Calu3 (cell line): ENCODE data around the gene ATP9A. TPM values are rescaled to one million over a fixed set of nuclear protein-coding genes. Genes with fewer than 3 reads are reported as not detected.

Source experiments
- BruUV-seq: library from RNA; stranded (reverse); fragments of 400-500 nt; replicated peaks from 2 replicates; lab custom pipeline; 2021; lab: Mats Ljungman, UMichigan
- CTCF ChIA-PET: fragments of 300-600 bp; sonication (Branson Sonifier 250); formaldehyde crosslinking; loops from one replicate; lab custom pipeline; 2022; ENCODE audit warnings: antibody characterized with exemption; lab: Charles Lee
- DNase-seq: peaks from one replicate; pipeline ENCODE4 v3.0.0; 2022
- H3K27ac Mint-ChIP-seq: one replicate; pipeline ENCODE4 v1.8.0; 2022; ENCODE audit warnings: mixed read lengths; ENCODE audit not compliant: unreplicated experiment
- H3K27me3 Mint-ChIP-seq: one replicate; pipeline ENCODE4 v1.8.0; 2022; ENCODE audit warnings: mixed read lengths; ENCODE audit not compliant: unreplicated experiment
- H3K36me3 Mint-ChIP-seq: one replicate; pipeline ENCODE4 v1.8.0; 2022; ENCODE audit warnings: mild to moderate bottlenecking, moderate library complexity, mixed read lengths; ENCODE audit not compliant: insufficient read depth, unreplicated experiment
- H3K4me1 Mint-ChIP-seq: one replicate; pipeline ENCODE4 v1.8.0; 2022; ENCODE audit warnings: mild to moderate bottlenecking, low read depth, mixed read lengths; ENCODE audit not compliant: unreplicated experiment
- H3K4me3 Mint-ChIP-seq: one replicate; pipeline ENCODE4 v1.8.0; 2022; ENCODE audit warnings: mild to moderate bottlenecking, low read depth, moderate library complexity, mixed read lengths; ENCODE audit not compliant: unreplicated experiment
- H3K9me3 Mint-ChIP-seq: one replicate; pipeline ENCODE4 v1.8.0; 2022; ENCODE audit warnings: low read depth, mixed read lengths; ENCODE audit not compliant: unreplicated experiment
- intact Hi-C: fragments of 100-400 bp; cut with micrococcal nuclease; formaldehyde crosslinking; loops from one replicate; pipeline ENCODE4 v1.10.0; 2022; ENCODE audit not compliant: unreplicated experiment
- total RNA-seq: library from RNA; stranded (reverse); gene quantifications from 2 replicates; pipeline ENCODE4 v1.2.3, GENCODE V29; 2022
- TF ChIP-seq, protein P1 (sequence below): fragments of 200-600 bp; IDR thresholded peaks from one replicate; pipeline ENCODE4 v1.8.0; 2022; ENCODE audit warnings: antibody characterized with exemption; ENCODE audit not compliant: unreplicated experiment

ATP9A gene
- total RNA-seq, 1 experiment from 2014 or later: 98.5 TPM

GRCh38 chr20:51720854-51721253 is 47.3 kb downstream of the ATP9A start:
- H3K4me1 Mint-ChIP-seq: peaks cover 15% of the 10 kb centered on the region

DNA sequence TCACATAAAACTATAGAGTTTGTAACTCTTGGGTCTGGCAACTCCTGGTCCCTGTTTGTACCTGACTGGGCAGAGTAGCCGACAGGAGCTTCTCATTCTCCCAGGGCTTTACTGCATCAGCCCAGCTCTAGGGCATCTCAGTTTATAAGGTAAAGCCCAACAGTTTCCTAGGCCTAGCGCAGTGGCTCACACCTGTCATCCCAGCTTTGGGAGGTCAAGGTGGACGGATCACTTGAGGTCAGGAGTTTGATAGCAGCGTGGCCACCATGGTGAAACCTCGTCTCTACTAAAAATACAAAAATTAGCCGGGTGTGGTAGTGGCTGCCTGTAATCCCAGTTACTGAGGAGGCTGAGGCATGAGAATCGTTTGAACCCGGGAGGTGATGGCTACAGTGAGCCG is 47.8 kb downstream of the ATP9A start:
- Mint-ChIP-seq H3K36me3 (peaks cover 25% of the 10 kb centered on the region), H3K9me3 (no peaks in the 10 kb centered on the region), H3K4me3 (no peak overlapping the region), H3K27me3 (no peaks in the 10 kb centered on the region), H3K27ac (no peak overlapping the region), H3K4me1 (peaks cover 15% of the 10 kb centered on the region)
- CTCF ChIA-PET: no interaction called here
- no peak for DNase-seq
- intact Hi-C loops: no loop called here
- TF ChIP-seq, protein P1, sequence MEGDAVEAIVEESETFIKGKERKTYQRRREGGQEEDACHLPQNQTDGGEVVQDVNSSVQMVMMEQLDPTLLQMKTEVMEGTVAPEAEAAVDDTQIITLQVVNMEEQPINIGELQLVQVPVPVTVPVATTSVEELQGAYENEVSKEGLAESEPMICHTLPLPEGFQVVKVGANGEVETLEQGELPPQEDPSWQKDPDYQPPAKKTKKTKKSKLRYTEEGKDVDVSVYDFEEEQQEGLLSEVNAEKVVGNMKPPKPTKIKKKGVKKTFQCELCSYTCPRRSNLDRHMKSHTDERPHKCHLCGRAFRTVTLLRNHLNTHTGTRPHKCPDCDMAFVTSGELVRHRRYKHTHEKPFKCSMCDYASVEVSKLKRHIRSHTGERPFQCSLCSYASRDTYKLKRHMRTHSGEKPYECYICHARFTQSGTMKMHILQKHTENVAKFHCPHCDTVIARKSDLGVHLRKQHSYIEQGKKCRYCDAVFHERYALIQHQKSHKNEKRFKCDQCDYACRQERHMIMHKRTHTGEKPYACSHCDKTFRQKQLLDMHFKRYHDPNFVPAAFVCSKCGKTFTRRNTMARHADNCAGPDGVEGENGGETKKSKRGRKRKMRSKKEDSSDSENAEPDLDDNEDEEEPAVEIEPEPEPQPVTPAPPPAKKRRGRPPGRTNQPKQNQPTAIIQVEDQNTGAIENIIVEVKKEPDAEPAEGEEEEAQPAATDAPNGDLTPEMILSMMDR: no peak
- no TSS peak for BruUV-seq

More at GRCh38 chr20:51720854-51721253, 47.3 kb downstream of the ATP9A start:
- no peak for DNase-seq
- H3K27ac Mint-ChIP-seq: no peak overlapping the region
- TF ChIP-seq, protein P1: no peak
- H3K4me3 Mint-ChIP-seq: no peak overlapping the region
- H3K27me3 Mint-ChIP-seq: no peaks in the 10 kb centered on the region
- intact Hi-C loops: no loop called here
- BruUV-seq: no TSS peak
- H3K36me3 Mint-ChIP-seq: peaks cover 29% of the 10 kb centered on the region
- H3K9me3 Mint-ChIP-seq: no peaks in the 10 kb centered on the region
- CTCF ChIA-PET: interaction anchor here (1.2 kb wide), 1 partner anchor 29 kb away, joined by 3 read pairs; no protein-coding TSS in a partner anchor

DNA sequence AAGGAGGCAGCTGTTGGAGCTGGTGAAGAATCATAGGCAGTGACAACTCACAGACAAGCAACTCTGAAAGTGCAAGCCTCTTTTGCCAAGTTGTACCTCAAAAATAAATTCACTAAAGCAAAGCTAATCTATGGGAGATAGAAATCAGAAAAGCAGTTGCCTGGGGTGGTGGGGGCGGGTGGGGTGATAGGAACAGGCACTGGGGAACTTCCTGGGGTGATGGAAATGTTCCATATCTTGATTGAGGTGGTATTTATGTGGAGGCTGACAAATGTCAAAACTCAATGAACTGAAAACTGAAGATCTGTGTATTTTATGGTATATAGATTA is 52.4 kb downstream of the ATP9A start:
- intact Hi-C loops: no loop called here
- TF ChIP-seq, protein P1: no peak
- H3K4me1 Mint-ChIP-seq: peaks cover 14% of the 10 kb centered on the region
- BruUV-seq: no TSS peak
- H3K27ac Mint-ChIP-seq: no peak overlapping the region
- DNase-seq: no peak
- no peaks in the 10 kb centered on the region for H3K27me3 Mint-ChIP-seq
- H3K36me3 Mint-ChIP-seq: peaks cover 22% of the 10 kb centered on the region
- H3K9me3 Mint-ChIP-seq: no peaks in the 10 kb centered on the region
- CTCF ChIA-PET: no interaction called here
- no peak overlapping the region for H3K4me3 Mint-ChIP-seq

GRCh38 chr20:51715163-51715855 is 52.9 kb downstream of the ATP9A start:
- no peak overlapping the region for H3K27ac Mint-ChIP-seq
- peaks cover 11% of the 10 kb centered on the region for H3K4me1 Mint-ChIP-seq
- DNase-seq: no peak
- TF ChIP-seq, protein P1: no peak
- peaks cover 22% of the 10 kb centered on the region for H3K36me3 Mint-ChIP-seq
- H3K4me3 Mint-ChIP-seq: no peak overlapping the region
- H3K27me3 Mint-ChIP-seq: no peaks in the 10 kb centered on the region
- CTCF ChIA-PET: no interaction called here
- no peaks in the 10 kb centered on the region for H3K9me3 Mint-ChIP-seq
- BruUV-seq: no TSS peak
- intact Hi-C loops: no loop called here
